K562 (cell line): ENCODE measurements around the gene RDH13. TPM values are rescaled to one million over a fixed set of nuclear protein-coding genes. Genes with fewer than 3 reads are reported as not detected.

Source experiments
- AFF1 ChIP-seq, 2 experiments: fragments of 450-650 bp; IDR thresholded peaks; 2 replicates each; pipeline ENCODE4 v1.6.1; 2018; ENCODE audit warnings: mild to moderate bottlenecking in 2 of 2, low read depth in 1 of 2; ENCODE audit not compliant: partially characterized antibody in 2 of 2
- C11orf30 ChIP-seq: fragments of 450-650 bp; IDR thresholded peaks from 2 replicates; pipeline ENCODE4 v1.6.1; 2016; ENCODE audit warnings: low read depth, mild to moderate bottlenecking
- CREB3 ChIP-seq: fragments of 450-650 bp; conservative IDR thresholded peaks from 2 replicates; pipeline ENCODE4 v1.6.1; 2016; ENCODE audit warnings: missing genetic modification characterization, low read depth, mild to moderate bottlenecking, missing compliant biosample characterization, moderate library complexity
- DPF2 ChIP-seq: fragments of 450-650 bp; IDR thresholded peaks from 2 replicates; pipeline ENCODE4 v1.6.1; 2016
- EHMT2 ChIP-seq: fragments of 450-650 bp; IDR thresholded peaks from 2 replicates; pipeline ENCODE4 v1.6.1; 2018; ENCODE audit warnings: antibody characterized with exemption
- LARP7 ChIP-seq: fragments of 450-650 bp; IDR thresholded peaks from 2 replicates; pipeline ENCODE4 v1.6.1; 2016
- SIRT6 ChIP-seq: IDR thresholded peaks from one replicate; pipeline ENCODE4 v1.6.1; 2012; ENCODE audit warnings: low read depth, mild to moderate bottlenecking, control low read depth, inconsistent platforms, low read length, moderate library complexity
- SOX6 ChIP-seq: fragments of 450-650 bp; IDR thresholded peaks from 2 replicates; pipeline ENCODE4 v1.6.1; 2014; ENCODE audit warnings: mild to moderate bottlenecking
- SRSF7 ChIP-seq: fragments of 200-400 bp; formaldehyde crosslinking; optimal IDR thresholded peaks from 2 replicates; pipeline ENCODE3; 2017; ENCODE audit warnings: mild to moderate bottlenecking, low read depth, low read length
- TAF7 ChIP-seq: fragments of 450-650 bp; IDR thresholded peaks from 2 replicates; pipeline ENCODE4 v1.6.1; 2016; ENCODE audit warnings: missing genetic modification characterization, missing compliant biosample characterization
- TBL1XR1 ChIP-seq, 2 experiments: IDR thresholded peaks; 2 replicates each; pipeline ENCODE4 v1.6.1; 2012; ENCODE audit warnings: improper control_type of control experiment in 2 of 2, low read length in 2 of 2, mild to moderate bottlenecking in 1 of 2
- TBP ChIP-seq: optimal IDR thresholded peaks from 2 replicates; pipeline ENCODE3; 2011; ENCODE audit warnings: low read depth, low read length, improper control_type of control experiment
- TCF3 ChIP-seq: sonication (generic); formaldehyde crosslinking; IDR thresholded peaks from 2 replicates; pipeline ENCODE4 v1.4.0; 2020; ENCODE audit warnings: mild to moderate bottlenecking, missing genetic modification reagents
- ZNF197 ChIP-seq: fragments of 200-800 bp; sonication (Bioruptor generic); IDR thresholded peaks from 2 replicates; pipeline ENCODE4 v1.6.1; 2016; ENCODE audit warnings: low read depth, missing genetic modification characterization, missing compliant biosample characterization
- ZNF212 ChIP-seq: fragments of 450-650 bp; formaldehyde crosslinking; IDR thresholded peaks from 2 replicates; pipeline ENCODE4 v1.4.0; 2020; ENCODE audit warnings: mild to moderate bottlenecking
- ZNF589 ChIP-seq: fragments of 200-800 bp; sonication (Bioruptor generic); IDR thresholded peaks from 2 replicates; pipeline ENCODE4 v1.6.1; 2016; ENCODE audit warnings: low read depth, missing genetic modification characterization, missing compliant biosample characterization
- polyA plus RNA-seq, 8 experiments: library from polyadenylated mRNA; depleted of rRNA in 4 of 8; stranded (reverse) in 5 of 8; unstranded in 3 of 8; fragments of >200 nt; fragmentation: Nextera tagmentation in 2 of 8; fragmentation: Illumina TruSeq in 1 of 8; extraction: Ambion mirVana in 2 of 8; extraction: Trizol in 1 of 8; gene quantifications; 2 replicates each; pipeline versions ENCODE4 v1.2.1 to v1.2.3, GENCODE V29; 2011 to 2014; ENCODE audit warnings: inconsistent platforms in 1 of 8, missing spikeins in 1 of 8
- total RNA-seq, 7 experiments: library from RNA; depleted of rRNA in 6 of 7; stranded (reverse); fragments of >200 nt in 6 of 7; fragmentation: Illumina TruSeq in 2 of 7; extraction: Trizol in 2 of 7; gene quantifications; 2 replicates each; pipeline versions ENCODE4 v1.2.1 to v1.2.3, GENCODE V29; 2011 to 2021; ENCODE audit warnings: low replicate concordance in 1 of 7
- TF ChIP-seq, protein P1 (sequence below): fragments of 250-450 bp; sonication (Bioruptor Pico); IDR thresholded peaks from 2 replicates; pipeline ENCODE4 v1.8.0; 2022; ENCODE audit warnings: inconsistent platforms
- TF ChIP-seq, protein P2 (sequence below): fragments of 250-450 bp; sonication (Bioruptor Pico); IDR thresholded peaks from 2 replicates; pipeline ENCODE4 v1.5.0; 2020; ENCODE audit warnings: mild to moderate bottlenecking, borderline replicate concordance
- TF ChIP-seq, protein P3 (sequence below): fragments of 250-450 bp; sonication (Bioruptor Pico); IDR thresholded peaks from 2 replicates; pipeline ENCODE4 v1.6.1; 2021; ENCODE audit warnings: mild to moderate bottlenecking

The RDH13 gene
- total and polyA plus RNA-seq, 9 of the 15 experiments (the other 6 are each of a cell fraction or from before 2014, with no cell fraction given) = 7.5 to 70.3 (median 39.5) TPM

DNA sequence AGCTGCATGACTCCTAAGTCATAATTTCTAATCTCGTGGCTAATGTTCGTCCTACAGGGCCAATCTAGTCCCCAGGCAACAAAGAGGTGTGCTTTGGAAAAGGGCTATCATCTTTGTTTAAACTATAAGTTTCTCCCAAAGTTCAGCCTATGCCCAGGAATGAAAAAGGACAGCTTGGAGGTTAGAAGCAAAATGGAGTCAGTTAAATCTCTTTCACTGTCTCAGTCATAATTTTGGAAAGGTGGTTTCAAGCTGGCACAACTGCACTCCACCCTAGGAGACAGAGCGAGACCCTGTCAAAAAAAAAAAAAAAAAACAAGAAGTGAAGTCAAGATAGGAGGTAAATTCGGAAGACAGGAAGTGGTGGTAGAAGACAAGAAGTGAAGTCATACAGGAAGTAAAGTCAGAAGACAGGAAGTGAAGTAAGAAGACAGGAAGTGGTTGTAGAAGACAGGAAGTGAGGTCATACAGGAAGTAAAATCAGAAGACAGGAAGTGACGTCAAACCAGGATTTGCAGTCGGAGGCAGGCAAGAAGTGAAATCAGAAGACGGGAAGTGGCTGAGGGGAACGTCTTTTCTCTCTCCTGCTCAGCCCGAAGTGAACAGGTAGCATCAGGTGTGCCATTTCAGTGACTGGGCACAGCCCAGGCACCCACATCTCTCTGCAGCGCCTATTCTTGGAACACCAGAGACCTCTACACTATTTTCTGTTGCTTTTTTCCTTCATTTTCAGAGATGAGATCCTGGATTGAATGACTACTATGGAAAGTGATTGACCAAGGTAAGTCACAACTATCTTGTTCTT is 57.1 kb downstream of the RDH13 start (continued):
- TF ChIP-seq, protein P1, sequence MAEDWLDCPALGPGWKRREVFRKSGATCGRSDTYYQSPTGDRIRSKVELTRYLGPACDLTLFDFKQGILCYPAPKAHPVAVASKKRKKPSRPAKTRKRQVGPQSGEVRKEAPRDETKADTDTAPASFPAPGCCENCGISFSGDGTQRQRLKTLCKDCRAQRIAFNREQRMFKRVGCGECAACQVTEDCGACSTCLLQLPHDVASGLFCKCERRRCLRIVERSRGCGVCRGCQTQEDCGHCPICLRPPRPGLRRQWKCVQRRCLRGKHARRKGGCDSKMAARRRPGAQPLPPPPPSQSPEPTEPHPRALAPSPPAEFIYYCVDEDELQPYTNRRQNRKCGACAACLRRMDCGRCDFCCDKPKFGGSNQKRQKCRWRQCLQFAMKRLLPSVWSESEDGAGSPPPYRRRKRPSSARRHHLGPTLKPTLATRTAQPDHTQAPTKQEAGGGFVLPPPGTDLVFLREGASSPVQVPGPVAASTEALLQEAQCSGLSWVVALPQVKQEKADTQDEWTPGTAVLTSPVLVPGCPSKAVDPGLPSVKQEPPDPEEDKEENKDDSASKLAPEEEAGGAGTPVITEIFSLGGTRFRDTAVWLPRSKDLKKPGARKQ (CRISPR knock-in tag) = peak; percentile 66; the same call in 1 of the 2 replicates
- peak; percentile 99 for TF ChIP-seq EHMT2
- peak; percentile 66 for TF ChIP-seq ZNF589
- TF ChIP-seq SOX6 = 0 out of 2 replicates have a peak, but pooled peaks have one; percentile 40
- TF ChIP-seq SRSF7 = no peak
- TF ChIP-seq C11orf30 = peak; percentile 85
- peak; percentile 82 for TF ChIP-seq TBP
- peak; percentile 91; the same call in 1 of the 2 replicates for TF ChIP-seq ZNF197 (CRISPR knock-in tag)
- peak; percentile 66 to 90 for TF ChIP-seq AFF1 (IDR thresholded peaks at IDR 0.05; ENCODE audit: low read depth in 1 of 2, partially characterized antibody in 2 of 2)
- no peak for TF ChIP-seq SIRT6
- TF ChIP-seq, protein P2, sequence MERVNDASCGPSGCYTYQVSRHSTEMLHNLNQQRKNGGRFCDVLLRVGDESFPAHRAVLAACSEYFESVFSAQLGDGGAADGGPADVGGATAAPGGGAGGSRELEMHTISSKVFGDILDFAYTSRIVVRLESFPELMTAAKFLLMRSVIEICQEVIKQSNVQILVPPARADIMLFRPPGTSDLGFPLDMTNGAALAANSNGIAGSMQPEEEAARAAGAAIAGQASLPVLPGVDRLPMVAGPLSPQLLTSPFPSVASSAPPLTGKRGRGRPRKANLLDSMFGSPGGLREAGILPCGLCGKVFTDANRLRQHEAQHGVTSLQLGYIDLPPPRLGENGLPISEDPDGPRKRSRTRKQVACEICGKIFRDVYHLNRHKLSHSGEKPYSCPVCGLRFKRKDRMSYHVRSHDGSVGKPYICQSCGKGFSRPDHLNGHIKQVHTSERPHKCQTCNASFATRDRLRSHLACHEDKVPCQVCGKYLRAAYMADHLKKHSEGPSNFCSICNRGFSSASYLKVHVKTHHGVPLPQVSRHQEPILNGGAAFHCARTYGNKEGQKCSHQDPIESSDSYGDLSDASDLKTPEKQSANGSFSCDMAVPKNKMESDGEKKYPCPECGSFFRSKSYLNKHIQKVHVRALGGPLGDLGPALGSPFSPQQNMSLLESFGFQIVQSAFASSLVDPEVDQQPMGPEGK = no peak
- TF ChIP-seq, protein P3, sequence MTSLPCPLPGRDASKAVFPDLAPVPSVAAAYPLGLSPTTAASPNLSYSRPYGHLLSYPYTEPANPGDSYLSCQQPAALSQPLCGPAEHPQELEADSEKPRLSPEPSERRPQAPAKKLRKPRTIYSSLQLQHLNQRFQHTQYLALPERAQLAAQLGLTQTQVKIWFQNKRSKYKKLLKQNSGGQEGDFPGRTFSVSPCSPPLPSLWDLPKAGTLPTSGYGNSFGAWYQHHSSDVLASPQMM (CRISPR knock-in tag) = no peak
- TF ChIP-seq TCF3 (CRISPR knock-in tag) = no peak
- peak; percentile 94 for TF ChIP-seq LARP7
- peak; percentile 86 for TF ChIP-seq DPF2
- peak in 1 of 2 experiments; percentile 84; a peak in 2 of 4 replicates for TF ChIP-seq TBL1XR1 (IDR thresholded peaks at IDR 0.05; ENCODE audit: low read length in 2 of 2)
- TF ChIP-seq ZNF212 (CRISPR knock-in tag) = no peak
- peak; percentile 82; the same call in 1 of the 2 replicates for TF ChIP-seq CREB3 (tag)
- peak; percentile 89 for TF ChIP-seq TAF7 (tag)
